ENCODE measurements around the gene PITHD1.
A peak's percentile ranks its signal among the peaks of the same experiment; 100 is the strongest.
"Not testable (repeated sequence)": the region's sequence is repeated elsewhere in the genome, so short reads cannot be mapped to it uniquely, and the experiment has no call there.

PITHD1 gene

GRCh38 chr1:23801876-23802275 is 23.7 kb downstream of the PITHD1 start:
- no peaks in the 10 kb centered on the region for H3K9me3 Mint-ChIP-seq
- peaks cover 11% of the 10 kb centered on the region for H3K4me1 Mint-ChIP-seq
- peak overlapping the region; percentile 93 for H3K4me3 Mint-ChIP-seq
- H3K36me3 Mint-ChIP-seq, result peaks cover 1% of the 10 kb centered on the region
- peak overlapping the region; percentile 46 for H3K27ac Mint-ChIP-seq
- no peaks in the 10 kb centered on the region for H3K27me3 Mint-ChIP-seq

DNA sequence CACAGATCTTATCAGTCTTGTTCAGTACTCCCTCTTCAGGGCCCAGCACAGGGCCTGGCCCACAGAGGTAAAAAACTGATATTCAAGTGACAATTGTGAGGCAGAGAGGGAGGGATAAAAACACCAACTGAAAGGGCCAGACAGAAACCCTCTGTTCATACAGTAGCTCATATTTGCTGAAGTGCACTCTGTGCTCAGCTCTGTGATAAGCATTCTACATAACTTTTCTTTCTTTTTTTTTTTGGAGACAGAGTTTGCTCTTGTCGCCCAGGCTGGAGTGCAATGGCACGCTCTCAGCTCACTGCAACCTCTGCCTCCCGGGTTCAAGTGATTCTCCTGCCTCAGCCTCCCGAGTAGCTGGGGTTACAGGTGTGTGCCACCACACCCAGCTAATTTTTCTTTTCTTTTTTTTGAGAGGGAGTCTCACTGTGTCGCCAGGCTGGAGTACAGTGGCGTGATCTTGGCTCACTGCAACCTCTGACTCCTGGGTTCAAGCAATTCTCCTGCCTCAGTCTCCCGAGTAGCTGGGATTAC is 24.7 kb downstream of the PITHD1 start:
- not testable (repeated sequence) for H3K36me3 Mint-ChIP-seq, H3K4me3 Mint-ChIP-seq, H3K9me3 Mint-ChIP-seq, H3K27me3 Mint-ChIP-seq, H3K27ac Mint-ChIP-seq
- H3K4me1 Mint-ChIP-seq, result peaks cover 11% of the 10 kb centered on the region

GRCh38 chr1:23803674-23804073 is 25.5 kb downstream of the PITHD1 start:
- Mint-ChIP-seq H3K4me1 (peaks cover 11% of the 10 kb centered on the region), H3K4me3 (no peak overlapping the region), H3K27me3 (no peaks in the 10 kb centered on the region), H3K36me3 (no peaks in the 10 kb centered on the region), H3K27ac (no peak overlapping the region), H3K9me3 (no peaks in the 10 kb centered on the region)

DNA sequence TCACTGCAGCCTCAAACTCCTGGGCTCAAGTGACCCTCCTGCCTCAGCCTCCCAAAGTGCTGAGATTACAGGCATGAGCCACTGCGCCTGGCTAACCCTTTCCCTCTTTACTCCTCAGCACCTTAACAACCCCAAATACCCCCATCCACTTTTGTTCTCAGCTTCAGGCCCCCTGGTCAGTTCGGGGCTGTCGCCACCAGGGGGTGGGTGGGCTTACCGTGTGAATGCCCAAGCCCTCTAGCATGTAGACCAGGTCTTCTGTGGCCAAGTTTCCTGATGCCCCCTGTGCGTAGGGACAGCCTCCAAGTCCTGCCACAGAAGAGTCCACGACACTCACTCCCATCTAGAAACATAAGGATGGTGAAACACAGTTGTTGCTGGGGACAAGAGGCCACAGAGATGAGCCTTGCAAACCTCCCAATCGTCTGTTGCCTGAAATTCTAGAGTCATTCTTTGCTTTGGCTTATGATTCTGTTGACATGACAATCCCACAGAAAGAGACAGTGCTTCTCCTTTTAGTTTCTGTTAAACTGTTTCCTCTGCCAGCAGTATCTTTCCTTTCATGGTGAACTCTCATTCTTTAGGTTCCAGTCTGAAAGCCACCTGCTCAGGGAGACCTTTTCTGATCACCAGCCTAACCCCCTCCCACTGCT is 26.1 kb downstream of the PITHD1 start:
- Mint-ChIP-seq H3K36me3 (no peaks in the 10 kb centered on the region), H3K4me1 (peaks cover 11% of the 10 kb centered on the region), H3K27me3 (no peaks in the 10 kb centered on the region), H3K27ac (no peak overlapping the region), H3K9me3 (no peaks in the 10 kb centered on the region), H3K4me3 (no peak overlapping the region)

GRCh38 chr1:23805025-23805424 is 26.8 kb downstream of the PITHD1 start:
- H3K9me3 Mint-ChIP-seq, result no peaks in the 10 kb centered on the region
- H3K4me3 Mint-ChIP-seq, result no peak overlapping the region
- peaks cover 13% of the 10 kb centered on the region for H3K4me1 Mint-ChIP-seq
- H3K27ac Mint-ChIP-seq, result no peak overlapping the region
- no peaks in the 10 kb centered on the region for H3K27me3 Mint-ChIP-seq
- no peaks in the 10 kb centered on the region for H3K36me3 Mint-ChIP-seq

- H3K4me3 Mint-ChIP-seq, result no peak overlapping the region
- H3K27ac Mint-ChIP-seq, result no peak overlapping the region
- no peaks in the 10 kb centered on the region for H3K9me3 Mint-ChIP-seq
- no peaks in the 10 kb centered on the region for H3K36me3 Mint-ChIP-seq
- H3K27me3 Mint-ChIP-seq, result no peaks in the 10 kb centered on the region
- H3K4me1 Mint-ChIP-seq, result peaks cover 18% of the 10 kb centered on the region
These were observed 28.1 kb downstream of the PITHD1 start for GRCh38 chr1:23806280-23806679.

DNA sequence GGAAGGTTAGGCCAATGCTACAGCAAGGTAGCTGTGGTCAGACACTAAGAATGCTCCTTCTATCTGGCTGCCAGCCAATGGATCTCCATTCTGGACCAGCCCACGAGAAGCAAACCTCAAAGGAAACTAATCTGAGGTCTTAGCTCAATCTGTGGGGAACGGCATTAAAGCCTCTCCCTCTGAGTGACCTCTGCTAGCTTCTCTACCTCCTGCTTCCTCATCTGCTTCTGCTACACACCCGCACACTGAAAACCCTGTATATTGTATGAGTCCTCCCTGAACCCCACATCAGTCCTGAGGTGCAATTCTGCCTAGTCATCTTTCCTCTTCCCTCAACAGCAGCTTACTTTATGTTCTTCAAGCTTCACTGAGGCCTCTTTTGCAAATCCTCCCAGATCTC is 29.2 kb downstream of the PITHD1 start:
- H3K9me3 Mint-ChIP-seq, result no peaks in the 10 kb centered on the region
- H3K36me3 Mint-ChIP-seq, result no peaks in the 10 kb centered on the region
- H3K4me3 Mint-ChIP-seq, result no peak overlapping the region
- H3K27me3 Mint-ChIP-seq, result no peaks in the 10 kb centered on the region
- H3K27ac Mint-ChIP-seq, result no peak overlapping the region
- peaks cover 13% of the 10 kb centered on the region for H3K4me1 Mint-ChIP-seq

- no peak overlapping the region for H3K4me3 Mint-ChIP-seq
- no peaks in the 10 kb centered on the region for H3K9me3 Mint-ChIP-seq
- no peaks in the 10 kb centered on the region for H3K36me3 Mint-ChIP-seq
- peaks cover 13% of the 10 kb centered on the region for H3K4me1 Mint-ChIP-seq
- no peak overlapping the region for H3K27ac Mint-ChIP-seq
- H3K27me3 Mint-ChIP-seq, result no peaks in the 10 kb centered on the region
These were observed 31.5 kb downstream of the PITHD1 start for GRCh38 chr1:23809751-23810171.

DNA sequence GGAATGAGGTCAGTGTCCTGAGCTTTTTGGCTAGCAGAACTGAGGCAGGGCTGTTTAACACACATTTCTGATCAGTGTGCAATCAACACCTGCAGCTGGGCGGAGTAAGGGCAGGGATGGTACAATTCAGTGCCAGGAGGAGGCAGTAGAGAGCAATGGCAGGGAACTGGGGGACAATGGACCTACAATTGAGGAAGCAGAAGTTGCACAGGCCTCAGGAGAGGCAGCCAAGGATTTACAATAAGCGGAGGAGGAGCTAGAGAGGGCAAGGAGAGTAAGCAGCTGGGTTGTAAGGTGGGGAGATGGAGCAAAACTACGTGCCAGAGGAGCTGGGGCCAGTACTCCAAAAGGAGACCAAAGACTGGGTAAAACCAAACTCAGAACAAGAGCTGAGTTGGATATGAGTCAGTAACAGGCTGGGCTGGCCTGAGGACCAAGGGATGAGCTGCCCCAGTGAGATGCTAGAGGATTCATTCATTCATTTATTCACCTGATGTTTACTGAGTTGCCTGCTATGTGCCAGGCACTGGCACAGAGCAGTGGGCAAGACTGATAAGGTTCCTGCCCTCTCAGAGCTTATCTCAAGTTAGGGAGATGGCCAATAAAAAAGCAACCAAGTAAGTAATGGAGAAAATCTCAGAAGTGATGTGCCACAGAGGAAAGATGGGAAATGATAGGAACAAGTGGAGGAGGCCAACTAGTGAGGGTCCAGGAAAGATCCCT is 32.8 kb downstream of the PITHD1 start:
- peaks cover 13% of the 10 kb centered on the region for H3K4me1 Mint-ChIP-seq
- H3K27me3 Mint-ChIP-seq, result no peaks in the 10 kb centered on the region
- no peak overlapping the region for H3K27ac Mint-ChIP-seq
- no peaks in the 10 kb centered on the region for H3K36me3 Mint-ChIP-seq
- H3K9me3 Mint-ChIP-seq, result no peaks in the 10 kb centered on the region
- H3K4me3 Mint-ChIP-seq, result no peak overlapping the region

DNA sequence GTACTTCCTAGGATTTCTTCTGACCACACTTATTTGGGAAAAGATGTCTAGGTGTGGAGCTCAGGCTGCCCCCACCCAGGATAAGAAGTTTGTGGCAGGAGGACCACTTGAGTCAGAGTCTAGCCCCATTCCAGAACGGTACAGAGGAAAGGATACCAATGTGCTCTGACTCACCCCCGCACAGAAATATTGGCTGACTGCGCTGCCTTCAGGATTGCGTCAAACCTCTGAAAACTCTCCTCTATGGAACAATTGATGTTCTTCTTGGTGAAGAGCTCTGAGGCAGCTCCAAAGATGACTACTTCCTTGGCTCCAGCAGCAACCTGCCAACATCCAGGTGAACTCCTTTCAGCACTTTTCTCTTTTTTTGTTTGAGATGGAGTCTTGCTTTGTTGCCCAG is 35.8 kb downstream of the PITHD1 start:
- H3K4me1 Mint-ChIP-seq, result peaks cover 13% of the 10 kb centered on the region
- no peaks in the 10 kb centered on the region for H3K27me3 Mint-ChIP-seq
- H3K9me3 Mint-ChIP-seq, result no peaks in the 10 kb centered on the region
- no peak overlapping the region for H3K27ac Mint-ChIP-seq
- no peaks in the 10 kb centered on the region for H3K36me3 Mint-ChIP-seq
- no peak overlapping the region for H3K4me3 Mint-ChIP-seq

GRCh38 chr1:23816361-23816760 is 38.1 kb downstream of the PITHD1 start:
- H3K4me1 Mint-ChIP-seq, result no peaks in the 10 kb centered on the region
- no peak overlapping the region for H3K4me3 Mint-ChIP-seq
- H3K27me3 Mint-ChIP-seq, result no peaks in the 10 kb centered on the region
- H3K27ac Mint-ChIP-seq, result no peak overlapping the region
- no peaks in the 10 kb centered on the region for H3K9me3 Mint-ChIP-seq
- no peaks in the 10 kb centered on the region for H3K36me3 Mint-ChIP-seq

DNA sequence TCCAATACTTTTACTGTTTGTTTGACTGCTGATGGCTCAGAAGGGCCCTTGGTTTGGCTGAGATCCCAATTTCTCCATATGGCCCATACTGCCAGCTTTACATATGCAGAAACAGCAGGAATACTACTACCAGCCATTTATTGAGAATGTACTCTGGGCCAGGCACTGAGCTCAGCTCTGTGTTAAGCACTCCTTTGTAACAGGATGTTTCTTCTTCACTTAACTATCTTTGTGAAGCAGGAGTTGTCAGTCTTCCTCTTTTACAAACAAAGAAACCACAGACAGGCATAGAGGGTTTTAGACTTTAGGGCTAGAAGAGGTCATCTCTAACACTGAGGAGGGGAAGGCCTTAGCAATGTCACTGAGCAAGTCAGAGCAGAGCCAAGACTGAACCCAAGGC is 38.7 kb downstream of the PITHD1 start:
- Mint-ChIP-seq H3K4me1 (peaks cover 2% of the 10 kb centered on the region), H3K9me3 (no peaks in the 10 kb centered on the region), H3K27ac (no peak overlapping the region), H3K27me3 (no peaks in the 10 kb centered on the region), H3K4me3 (no peak overlapping the region), H3K36me3 (no peaks in the 10 kb centered on the region)

DNA sequence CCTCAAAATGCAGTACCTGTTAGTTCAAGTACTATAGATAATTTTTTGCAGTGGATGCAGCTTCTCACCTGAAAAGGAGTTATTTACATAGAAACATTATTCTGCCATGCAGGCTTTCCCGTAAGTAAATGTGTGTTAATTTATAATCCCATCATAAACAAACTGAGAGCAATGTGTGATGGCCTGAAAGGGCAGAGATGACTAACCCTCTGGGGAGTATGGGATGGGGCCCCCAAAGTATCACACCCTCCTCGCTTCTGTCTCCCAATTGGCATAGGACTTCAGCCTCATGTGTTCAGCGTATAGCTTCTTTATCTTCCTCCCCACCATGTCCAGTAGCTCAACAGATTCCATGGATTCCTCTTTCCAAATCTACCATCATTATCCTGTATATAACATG is 39.4 kb downstream of the PITHD1 start:
- Mint-ChIP-seq H3K27ac (no peak overlapping the region), H3K4me1 (peaks cover 4% of the 10 kb centered on the region), H3K27me3 (no peaks in the 10 kb centered on the region), H3K4me3 (no peak overlapping the region), H3K36me3 (no peaks in the 10 kb centered on the region), H3K9me3 (no peaks in the 10 kb centered on the region)

GRCh38 chr1:23823767-23824166 is 45.5 kb downstream of the PITHD1 start:
- Mint-ChIP-seq H3K4me1 (peaks cover 16% of the 10 kb centered on the region), H3K27ac (peak overlapping the region; percentile 78), H3K9me3 (no peaks in the 10 kb centered on the region), H3K36me3 (no peaks in the 10 kb centered on the region), H3K27me3 (no peaks in the 10 kb centered on the region), H3K4me3 (peak overlapping the region; percentile 94)

- Mint-ChIP-seq H3K36me3 (no peaks in the 10 kb centered on the region), H3K27ac (peak overlapping the region; percentile 96), H3K27me3 (no peaks in the 10 kb centered on the region), H3K4me3 (peak overlapping the region; percentile 94), H3K9me3 (no peaks in the 10 kb centered on the region), H3K4me1 (peaks cover 16% of the 10 kb centered on the region)
These were observed 46.5 kb downstream of the PITHD1 start for GRCh38 chr1:23824711-23825075.

- no peaks in the 10 kb centered on the region for H3K27me3 Mint-ChIP-seq
- H3K9me3 Mint-ChIP-seq, result no peaks in the 10 kb centered on the region
- H3K27ac Mint-ChIP-seq, result peak within 1 kb of the TSS; percentile 96
- H3K4me1 Mint-ChIP-seq, result peaks cover 16% of the 10 kb centered on the region
- peak within 1 kb of the TSS; percentile 94 for H3K4me3 Mint-ChIP-seq
- H3K36me3 Mint-ChIP-seq, result no peaks in the 10 kb centered on the region
These were observed 47.0 kb downstream of the PITHD1 start, which contains the start of gene HMGCL for GRCh38 chr1:23825076-23825761. Gene HMGCL (minus strand): TSS chr1:23825429. CDS start chr1:23825415, 14 bp downstream.

Data from activated naive CD4-positive, alpha-beta T cell treated with anti-CD3 and anti-CD28 coated beads, Interleukin-2, amount 50 U/mL, for 24 hours (primary cell).